Stimulated activated CD8-positive, alpha-beta memory T cell treated with anti-CD3 and anti-CD28 coated beads, Interleukin-12 subunit alpha, Interleukin-12 subunit beta, amount 100 ng/mL, for 1 hour (primary cell): Measurements from ENCODE around the gene ERBB4.
"Not testable (repeated sequence)": the region's sequence is repeated elsewhere in the genome, so short reads cannot be mapped to it uniquely, and the experiment has no call there.

ENCODE experiments used
- DNase-seq: peaks from one replicate; pipeline ENCODE4 v3.0.0-alpha.2; 2020; ENCODE audit warnings: low read depth

The ERBB4 gene

DNA sequence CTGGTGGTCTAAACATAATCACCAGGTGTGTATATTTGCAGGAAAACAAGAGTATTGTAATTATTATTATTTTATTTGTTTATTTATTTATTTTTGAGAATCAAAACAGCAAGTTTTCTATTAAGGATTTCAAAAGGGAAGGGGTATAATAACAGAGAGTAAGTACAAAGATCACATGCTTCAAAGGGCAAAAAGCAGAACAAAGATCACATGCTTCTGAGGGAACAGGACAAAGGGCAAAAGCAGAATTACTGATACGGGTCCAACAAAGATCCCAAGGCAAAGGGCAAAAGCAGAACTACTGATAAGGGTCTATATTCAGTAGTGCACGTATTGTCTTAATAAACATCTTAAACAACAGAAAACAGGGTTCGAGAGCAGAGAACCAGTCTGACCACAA is 528.3 kb downstream of the ERBB4 start:
- DNase-seq: not testable (repeated sequence)

GRCh38 chr2:212007972-212008371 is 530.6 kb downstream of the ERBB4 start:
- no peak for DNase-seq

DNA sequence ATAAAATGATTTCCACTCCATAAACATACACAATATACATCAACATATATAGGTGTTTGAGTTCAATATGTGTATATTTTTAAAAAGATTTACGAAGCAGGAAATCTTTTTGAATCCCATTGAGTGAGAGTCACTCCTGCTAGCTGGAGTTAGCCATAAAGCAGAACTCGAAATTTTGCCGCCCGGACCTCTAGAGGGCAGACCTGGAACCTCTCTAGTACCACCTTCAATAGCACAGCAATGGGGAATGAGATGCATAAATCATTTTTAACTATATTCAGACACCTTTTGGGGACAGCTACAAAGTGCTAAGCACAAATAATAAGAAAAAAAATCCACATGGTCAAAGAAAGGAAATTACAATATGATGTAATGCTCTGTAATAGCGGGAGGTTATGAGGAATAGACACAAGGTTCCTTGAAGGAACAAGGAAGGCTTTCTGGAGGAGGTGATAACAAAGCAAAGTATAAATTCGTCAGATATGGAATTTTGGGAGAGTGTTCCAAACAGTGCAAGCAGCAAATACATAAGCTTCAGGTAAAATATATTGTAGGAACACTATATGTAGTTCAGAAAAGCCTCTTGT is 533.4 kb downstream of the ERBB4 start:
- no peak for DNase-seq

GRCh38 chr2:212001325-212001724 is 537.3 kb downstream of the ERBB4 start:
- DNase-seq: no peak

GRCh38 chr2:211996857-211997256 is 541.7 kb downstream of the ERBB4 start:
- no peak for DNase-seq

DNA sequence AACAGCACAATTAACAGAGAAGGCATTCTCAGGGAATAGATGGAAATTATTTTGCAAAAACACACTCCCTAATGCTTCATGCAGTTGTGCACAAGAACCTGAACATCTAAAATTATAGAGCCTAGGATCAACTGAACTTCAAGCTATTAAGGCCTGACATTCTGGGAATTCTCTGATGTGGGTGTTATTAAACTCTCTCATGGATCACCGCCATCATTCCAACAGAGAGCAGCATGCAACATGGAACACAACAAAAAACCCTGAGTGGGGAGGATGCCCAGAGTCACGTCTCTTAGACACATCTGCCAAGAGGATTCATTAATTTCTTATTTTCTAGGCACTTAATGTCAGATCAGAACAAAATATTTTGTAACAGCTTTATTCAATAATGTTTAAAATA is 543.8 kb downstream of the ERBB4 start:
- no peak for DNase-seq

GRCh38 chr2:211990335-211990734 is 548.3 kb downstream of the ERBB4 start:
- no peak for DNase-seq

DNA sequence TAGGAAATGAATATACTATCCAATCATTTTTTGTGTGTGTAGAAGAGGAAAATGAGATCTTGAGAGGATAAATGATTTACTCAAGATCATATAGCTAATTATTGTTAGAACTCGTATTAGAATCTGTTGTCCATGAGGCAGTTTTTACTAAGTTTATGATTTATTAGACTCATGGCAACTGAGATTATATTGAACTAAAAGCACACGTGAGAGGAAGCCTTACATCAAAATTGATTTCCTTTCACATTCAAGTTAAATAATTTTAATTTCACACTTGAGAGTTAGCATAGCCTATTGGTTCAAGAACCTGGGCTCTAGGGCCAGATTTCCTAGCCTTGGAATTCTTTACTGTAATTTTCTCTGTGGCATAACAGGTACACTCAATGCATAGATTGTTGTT is 552.3 kb downstream of the ERBB4 start:
- no peak for DNase-seq

- DNase-seq: no peak
These were observed 553.2 kb downstream of the ERBB4 start for GRCh38 chr2:211985393-211985792.

DNA sequence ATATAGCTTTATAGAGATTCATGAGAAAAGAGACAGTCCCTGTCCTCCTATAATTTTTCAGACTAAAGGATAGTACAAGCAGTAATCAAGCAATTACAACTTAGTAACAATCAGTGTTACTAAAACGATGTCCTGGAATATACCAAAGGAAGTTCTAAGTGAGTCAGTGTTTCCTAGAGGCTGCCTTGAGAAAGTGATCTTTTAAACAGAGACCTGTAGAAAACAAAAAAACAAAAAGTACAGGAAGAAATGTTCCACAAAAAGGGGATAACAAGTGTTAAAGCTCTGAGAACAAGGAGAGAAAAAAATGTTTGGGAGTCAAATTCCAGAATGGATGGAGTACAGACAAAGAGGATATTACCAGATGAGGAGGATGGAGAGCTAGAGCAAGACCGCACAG is 556.4 kb downstream of the ERBB4 start:
- no peak for DNase-seq

DNA sequence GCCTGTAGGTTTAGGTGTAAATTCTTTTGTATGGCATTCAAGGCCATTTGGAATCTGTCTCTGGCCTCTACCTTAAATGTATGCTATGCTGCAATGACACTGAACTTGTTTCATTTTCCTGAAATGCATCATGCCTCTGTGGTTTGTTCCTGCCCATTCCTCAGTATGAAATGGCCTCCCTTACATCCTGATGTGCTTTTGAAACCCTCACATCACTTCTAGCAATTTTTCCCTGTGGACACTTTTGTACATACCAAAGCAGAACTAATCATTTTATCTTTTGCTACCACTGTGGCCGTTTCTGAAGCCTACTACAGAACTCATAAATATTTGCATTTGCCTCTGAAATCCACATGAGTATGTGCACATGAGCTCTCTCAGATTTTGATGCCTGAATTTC is 557.2 kb downstream of the ERBB4 start:
- no peak for DNase-seq

DNA sequence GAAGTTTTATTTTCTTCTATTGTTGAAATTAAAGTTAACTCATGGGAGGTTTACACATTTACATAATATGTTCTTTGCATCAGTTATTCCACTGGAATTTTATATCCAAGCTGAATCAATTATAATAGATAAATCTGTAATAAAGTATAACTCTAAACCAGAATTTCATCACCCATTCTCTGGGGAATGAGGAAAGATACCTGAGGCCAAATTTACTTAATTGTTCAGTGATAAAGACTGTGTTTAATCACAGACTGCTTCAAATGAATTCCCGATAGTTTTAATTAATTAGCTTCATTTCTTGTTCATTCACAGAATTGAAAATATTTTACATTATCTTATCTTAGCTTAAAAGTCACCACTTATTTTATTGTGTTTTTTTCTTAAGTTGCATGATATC is 562.5 kb downstream of the ERBB4 start:
- no peak for DNase-seq

- DNase-seq: no peak
These were observed 571.4 kb downstream of the ERBB4 start for GRCh38 chr2:211967234-211967633.

- DNase-seq: no peak
These were observed 574.6 kb downstream of the ERBB4 start for GRCh38 chr2:211963969-211964368.

- DNase-seq: no peak
These were observed 580.8 kb downstream of the ERBB4 start for GRCh38 chr2:211957799-211958198.

GRCh38 chr2:211955648-211956047 is 583.0 kb downstream of the ERBB4 start:
- no peak for DNase-seq

GRCh38 chr2:211948932-211949331 is 589.7 kb downstream of the ERBB4 start:
- no peak for DNase-seq

DNA sequence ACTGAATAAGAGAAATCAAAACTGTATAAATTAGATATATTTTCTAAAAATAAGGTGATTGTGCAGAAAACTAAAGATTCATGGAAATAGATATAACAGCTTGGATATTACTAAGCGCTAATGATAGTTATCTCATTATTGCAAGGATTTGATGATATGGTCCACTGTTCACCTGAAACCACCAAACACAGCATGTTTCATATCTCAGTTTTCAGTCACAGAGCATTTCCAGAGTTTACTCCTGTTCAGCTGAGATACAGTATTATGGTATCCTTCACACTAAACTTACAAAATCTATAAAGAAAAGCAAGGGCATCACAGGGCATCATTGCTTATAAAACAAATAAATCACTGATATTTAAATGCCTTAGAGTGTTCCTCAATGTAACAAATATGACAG is 591.6 kb downstream of the ERBB4 start:
- no peak for DNase-seq

GRCh38 chr2:211944572-211944971 is 594.0 kb downstream of the ERBB4 start:
- DNase-seq: no peak

DNA sequence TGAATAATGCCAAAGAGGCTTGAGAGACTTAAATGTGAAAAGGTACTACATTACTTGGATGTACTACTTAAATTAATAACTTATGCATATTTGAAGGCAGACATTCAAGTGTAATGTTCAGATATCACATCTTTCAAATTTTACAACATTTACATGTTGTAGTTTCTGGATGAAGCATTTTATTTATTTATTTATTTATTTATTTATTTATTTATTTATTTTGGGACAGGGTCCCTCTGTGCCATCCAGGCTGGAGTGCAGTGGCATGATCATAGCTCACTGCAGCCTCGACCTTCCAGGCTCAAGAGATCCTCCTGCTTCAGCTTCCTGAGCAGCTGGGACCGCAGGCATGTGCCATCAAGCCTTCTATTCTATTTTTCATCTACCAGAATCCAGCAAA is 596.4 kb downstream of the ERBB4 start:
- DNase-seq: no peak

- DNase-seq: no peak
These were observed 597.3 kb downstream of the ERBB4 start for GRCh38 chr2:211941216-211941747.

DNA sequence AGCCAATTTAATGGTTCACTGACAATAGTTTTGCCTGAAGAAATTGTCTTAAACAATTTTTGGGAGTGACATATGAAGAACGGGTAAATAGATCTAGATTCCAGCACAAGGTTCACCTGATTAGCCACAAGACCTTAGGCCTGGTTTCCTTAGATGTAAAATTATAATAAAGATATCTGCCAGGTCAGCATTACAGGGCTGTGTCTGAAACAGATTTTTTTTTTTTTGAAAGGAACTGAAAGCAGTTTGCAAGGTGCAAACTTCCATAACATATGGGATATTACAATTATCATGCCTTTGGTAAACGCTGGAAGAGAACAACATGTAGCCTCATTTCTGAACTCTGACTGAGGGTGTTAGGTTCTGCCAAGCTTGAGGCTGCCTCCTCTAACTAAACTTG is 599.4 kb downstream of the ERBB4 start:
- DNase-seq: no peak

DNA sequence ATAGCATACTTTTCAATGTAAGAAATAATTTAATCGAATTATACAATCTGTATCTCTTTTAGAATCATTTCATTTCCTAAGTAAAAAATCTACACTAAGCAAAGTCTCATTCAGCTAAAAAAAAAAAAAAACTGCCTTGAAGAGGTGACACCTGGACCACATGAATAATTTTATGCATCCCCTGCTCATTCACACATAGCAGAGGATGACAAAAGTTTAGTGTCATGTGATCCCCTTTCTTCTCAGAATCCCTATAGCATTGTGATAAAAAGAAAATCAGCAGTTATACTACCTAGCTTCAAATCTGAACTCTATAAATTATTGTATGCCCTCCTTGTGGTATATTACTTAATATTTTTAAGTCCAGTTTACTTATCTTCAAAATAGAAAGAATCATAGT is 603.8 kb downstream of the ERBB4 start:
- DNase-seq: no peak

GRCh38 chr2:211931314-211931713 is 607.3 kb downstream of the ERBB4 start:
- no peak for DNase-seq

GRCh38 chr2:211930331-211930730 is 608.3 kb downstream of the ERBB4 start:
- no peak for DNase-seq
